Right lobe of liver (tissue), 4 donors: Measurements from ENCODE around the gene MX2.

Experiments used
- CTCF ChIP-seq, 4 donors: fragments of 200-600 bp in 3 of 4; fragments of 450-650 bp in 1 of 4; IDR thresholded peaks; one replicate each; pipeline versions ENCODE4 v1.5.1 to v1.8.0; 2016 to 2022; ENCODE audit warnings: antibody characterized with exemption in 4 of 4, mild to moderate bottlenecking in 2 of 4
- POLR2A ChIP-seq: fragments of 450-650 bp; IDR thresholded peaks from one replicate; pipeline ENCODE4 v1.6.1; 2017; ENCODE audit warnings: antibody characterized with exemption, mild to moderate bottlenecking
- donor health status: DM: no; HTN: no; CAD: no.
- donor health status: DM: no; HTN: no; CAD: no.
- donor health status: DM: no; HTN: yes; CAD: no.

GRCh38 chr21:41349126-41349525 is 12.7 kb upstream of the MX2 start:
- TF ChIP-seq CTCF (IDR thresholded peaks at IDR 0.05) (no peak), POLR2A (no peak)
